NB4 (cell line): ENCODE measurements around the gene TMEM181.

Experiments
- DNase-seq: peaks from one replicate; pipeline ENCODE4 v3.0.0; 2010; ENCODE audit warnings: low read depth
- H3K4me3 ChIP-seq: one replicate; pipeline ENCODE4 v1.5.1; 2011; ENCODE audit warnings: mild to moderate bottlenecking, low read depth, low read length, moderate library complexity
- CTCF ChIP-seq: IDR thresholded peaks from one replicate; pipeline ENCODE4 v1.5.1; 2012; ENCODE audit warnings: low read depth, low read length
- MAX ChIP-seq: IDR thresholded peaks from 2 replicates; pipeline ENCODE4 v1.6.1; 2011; ENCODE audit warnings: low read depth, low read length
- MYC ChIP-seq: IDR thresholded peaks from 2 replicates; pipeline ENCODE4 v1.6.1; 2011; ENCODE audit warnings: low read depth, low read length
- POLR2A ChIP-seq: IDR thresholded peaks from 2 replicates; pipeline ENCODE4 v1.6.1; 2011; ENCODE audit warnings: mild to moderate bottlenecking; ENCODE audit not compliant: insufficient read length; ENCODE audit errors: extremely low read depth

The TMEM181 gene

GRCh38 chr6:158661156-158661685, 101.3 kb downstream of the TMEM181 start:
- DNase-seq = no peak
- no peak overlapping the region for H3K4me3 ChIP-seq
- no peak for TF ChIP-seq MYC
- TF ChIP-seq CTCF = no peak
- no peak for TF ChIP-seq POLR2A
- TF ChIP-seq MAX = no peak

GRCh38 chr6:158662607-158662953, 102.7 kb downstream of the TMEM181 start:
- H3K4me3 ChIP-seq = no peak overlapping the region
- TF ChIP-seq MYC = no peak
- no peak for DNase-seq

GRCh38 chr6:158662954-158663624, 103.2 kb downstream of the TMEM181 start:
- peak; percentile 77 for DNase-seq
- no peak for TF ChIP-seq CTCF
- TF ChIP-seq MAX = peak; percentile 74
- peak; percentile 64; the same call in 1 of the 2 replicates for TF ChIP-seq MYC
- no peak for TF ChIP-seq POLR2A
- no peak overlapping the region for H3K4me3 ChIP-seq

GRCh38 chr6:158663625-158664165, 103.8 kb downstream of the TMEM181 start:
- DNase-seq = no peak
- TF ChIP-seq POLR2A = no peak
- no peak for TF ChIP-seq MYC
- no peak for TF ChIP-seq MAX
- no peak for TF ChIP-seq CTCF
- H3K4me3 ChIP-seq = no peak overlapping the region

- TF ChIP-seq CTCF = no peak
- TF ChIP-seq MAX = no peak
- no peak for TF ChIP-seq MYC
- no peak for TF ChIP-seq POLR2A
- no peak for DNase-seq
- no peak overlapping the region for H3K4me3 ChIP-seq
Observed at GRCh38 chr6:158665332-158665731, 105.4 kb downstream of the TMEM181 start.

GRCh38 chr6:158666628-158667359, 106.9 kb downstream of the TMEM181 start:
- TF ChIP-seq MYC (peak; percentile 80), MAX (peak; percentile 66; the same call in 1 of the 2 replicates), CTCF (no peak)
- peak; percentile 96 for DNase-seq
- no peak overlapping the region for H3K4me3 ChIP-seq
